ENCODE results near the gene RARB.

RARB gene

DNA sequence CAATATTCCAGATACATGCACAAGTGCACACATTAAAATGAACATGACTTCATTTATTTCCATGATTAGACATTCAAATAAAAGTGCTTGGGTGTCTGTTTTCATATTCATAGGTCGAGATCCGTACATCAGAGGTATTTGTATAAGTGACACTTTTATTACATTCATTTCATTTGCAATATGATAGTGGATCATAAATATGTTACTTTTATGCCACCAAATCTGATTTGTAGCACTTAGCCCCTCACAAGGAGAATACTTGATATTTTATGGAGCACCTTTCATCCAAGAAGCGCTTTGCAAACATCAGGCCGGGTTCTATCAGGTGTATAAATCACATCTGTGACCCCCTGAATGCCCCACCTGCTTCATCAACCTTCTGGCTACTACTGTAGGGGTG lies 136.0 kb downstream of the RARB start:
- TF ChIP-seq, protein P1, sequence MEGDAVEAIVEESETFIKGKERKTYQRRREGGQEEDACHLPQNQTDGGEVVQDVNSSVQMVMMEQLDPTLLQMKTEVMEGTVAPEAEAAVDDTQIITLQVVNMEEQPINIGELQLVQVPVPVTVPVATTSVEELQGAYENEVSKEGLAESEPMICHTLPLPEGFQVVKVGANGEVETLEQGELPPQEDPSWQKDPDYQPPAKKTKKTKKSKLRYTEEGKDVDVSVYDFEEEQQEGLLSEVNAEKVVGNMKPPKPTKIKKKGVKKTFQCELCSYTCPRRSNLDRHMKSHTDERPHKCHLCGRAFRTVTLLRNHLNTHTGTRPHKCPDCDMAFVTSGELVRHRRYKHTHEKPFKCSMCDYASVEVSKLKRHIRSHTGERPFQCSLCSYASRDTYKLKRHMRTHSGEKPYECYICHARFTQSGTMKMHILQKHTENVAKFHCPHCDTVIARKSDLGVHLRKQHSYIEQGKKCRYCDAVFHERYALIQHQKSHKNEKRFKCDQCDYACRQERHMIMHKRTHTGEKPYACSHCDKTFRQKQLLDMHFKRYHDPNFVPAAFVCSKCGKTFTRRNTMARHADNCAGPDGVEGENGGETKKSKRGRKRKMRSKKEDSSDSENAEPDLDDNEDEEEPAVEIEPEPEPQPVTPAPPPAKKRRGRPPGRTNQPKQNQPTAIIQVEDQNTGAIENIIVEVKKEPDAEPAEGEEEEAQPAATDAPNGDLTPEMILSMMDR (IDR thresholded peaks at IDR 0.05; ENCODE audit: low read depth, low read length), result no peak
- H3K4me3 ChIP-seq (ENCODE audit: low read depth, low read length), result no peak overlapping the region
- DNase-seq (ENCODE audit: low read depth, low spot score), result no peak
- in situ Hi-C loops (cut with HindIII; ENCODE audit: low sequenced_read_pairs), result no loop called here

DNA sequence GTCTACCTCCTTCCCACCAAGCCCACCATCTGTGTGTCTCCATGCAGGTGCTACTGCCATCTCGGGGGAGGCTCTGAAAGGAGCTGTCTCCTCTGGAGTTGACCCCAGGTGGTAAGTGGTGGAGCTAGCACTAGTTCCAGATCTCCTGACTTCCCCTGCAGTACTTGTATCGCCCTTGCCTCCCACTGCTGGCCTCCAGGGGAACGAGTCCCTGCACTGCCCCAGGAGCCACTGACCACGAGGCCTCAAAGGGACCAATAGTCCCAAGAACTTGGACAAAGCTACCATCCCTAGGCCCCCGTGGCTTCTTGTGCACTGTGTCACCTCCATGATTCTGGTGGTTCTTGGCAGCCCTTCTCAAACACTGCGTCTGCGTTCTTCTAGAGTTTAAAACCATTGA lies 137.7 kb downstream of the RARB start:
- no peak overlapping the region for H3K4me3 ChIP-seq (ENCODE audit: low read depth, low read length)
- no peak for DNase-seq (ENCODE audit: low read depth, low spot score)
- TF ChIP-seq, protein P1 (IDR thresholded peaks at IDR 0.05; ENCODE audit: low read depth, low read length), result no peak
- in situ Hi-C loops (cut with HindIII; ENCODE audit: low sequenced_read_pairs), result no loop called here

DNA sequence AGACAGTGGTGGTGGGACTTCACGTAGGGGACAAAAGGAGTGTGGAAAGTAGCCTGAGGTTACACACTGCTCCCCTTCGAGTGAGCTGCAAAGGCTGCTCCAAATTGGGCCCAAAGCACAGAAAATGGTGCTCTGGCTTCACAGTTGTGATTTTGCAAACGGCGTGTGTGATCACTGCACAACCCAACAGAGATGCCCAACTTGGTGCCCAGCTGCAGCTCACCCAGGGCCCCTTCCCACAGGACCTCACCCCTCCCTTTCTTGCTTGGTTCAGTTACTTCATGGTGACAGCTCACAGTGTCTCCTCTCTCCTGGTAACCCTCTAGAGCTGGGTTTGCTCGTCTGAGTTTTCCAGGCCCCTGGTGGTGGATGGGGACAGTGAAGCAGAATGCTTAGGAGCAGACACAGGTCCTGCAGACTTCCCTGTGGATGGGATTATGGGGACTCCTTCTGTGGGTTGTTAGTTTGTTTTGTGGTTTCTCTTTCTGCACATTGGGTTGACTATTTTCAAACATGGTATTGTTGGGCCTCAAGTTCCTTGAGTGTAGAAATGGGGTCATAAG lies 138.4 kb downstream of the RARB start:
- H3K4me3 ChIP-seq (ENCODE audit: low read depth, low read length), result no peak overlapping the region
- in situ Hi-C loops (cut with HindIII; ENCODE audit: low sequenced_read_pairs), result no loop called here
- DNase-seq (ENCODE audit: low read depth, low spot score), result no peak
- TF ChIP-seq, protein P1 (IDR thresholded peaks at IDR 0.05; ENCODE audit: low read depth, low read length), result peak; percentile 18

DNA sequence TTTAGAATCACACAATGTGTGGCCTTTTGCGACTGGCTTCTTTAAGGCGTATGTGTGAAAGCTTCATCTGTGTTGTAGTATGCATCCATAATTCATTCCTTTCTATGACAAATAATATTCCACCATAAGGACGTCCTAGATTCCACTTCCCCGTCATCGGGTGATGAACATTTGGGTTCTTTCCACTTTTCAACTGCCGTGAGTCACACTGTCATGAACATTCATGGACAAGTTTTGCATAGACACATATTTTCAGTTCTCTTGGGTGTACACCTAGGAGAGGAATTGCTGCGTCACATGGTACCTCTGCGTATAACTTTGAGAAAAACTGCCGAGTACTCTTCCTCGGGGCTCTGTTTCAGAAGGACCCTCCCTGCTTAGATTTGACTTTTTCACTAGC lies 139.3 kb downstream of the RARB start:
- DNase-seq (ENCODE audit: low read depth, low spot score), result no peak
- H3K4me3 ChIP-seq (ENCODE audit: low read depth, low read length), result no peak overlapping the region
- in situ Hi-C loops (cut with HindIII; ENCODE audit: low sequenced_read_pairs), result no loop called here
- TF ChIP-seq, protein P1 (IDR thresholded peaks at IDR 0.05; ENCODE audit: low read depth, low read length), result no peak

DNA sequence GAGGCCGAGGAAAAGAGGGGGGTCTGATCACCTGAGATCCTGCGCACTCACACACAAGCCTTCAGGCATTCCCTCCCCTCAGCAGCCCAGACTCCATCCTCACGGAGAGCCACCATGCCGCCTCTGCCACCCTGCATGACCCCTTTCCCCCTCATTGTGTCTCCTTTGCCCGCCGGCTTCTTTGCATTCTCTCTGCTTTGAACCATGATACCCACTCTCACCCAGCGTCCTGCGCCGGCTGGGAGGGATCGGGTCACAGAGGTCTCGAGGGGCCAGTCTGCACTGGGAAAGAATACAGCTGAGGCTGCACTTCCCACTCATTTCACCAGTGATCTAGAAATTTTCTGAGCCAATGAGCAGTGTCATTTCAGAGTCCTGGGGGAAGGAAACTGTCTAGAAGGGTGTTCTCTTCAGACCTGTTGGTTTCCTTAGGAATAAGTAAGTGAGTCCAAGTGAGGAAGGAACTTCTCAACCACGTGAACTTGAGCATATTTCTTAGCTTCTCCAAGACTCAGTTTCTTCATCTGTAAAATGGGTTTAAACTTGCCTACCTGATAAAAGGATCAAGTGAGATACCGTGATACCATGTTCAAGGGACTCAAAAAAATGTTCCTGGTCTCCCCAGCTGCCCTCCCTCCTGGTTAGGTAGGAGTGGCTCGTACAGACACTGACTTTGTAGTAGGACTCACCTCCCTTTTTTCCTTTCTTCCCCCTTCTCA lies 139.9 kb downstream of the RARB start:
- DNase-seq (ENCODE audit: low read depth, low spot score), result no peak
- in situ Hi-C loops (cut with HindIII; ENCODE audit: low sequenced_read_pairs), result no loop called here
- no peak overlapping the region for H3K4me3 ChIP-seq (ENCODE audit: low read depth, low read length)
- TF ChIP-seq, protein P1 (IDR thresholded peaks at IDR 0.05; ENCODE audit: low read depth, low read length), result no peak

DNA sequence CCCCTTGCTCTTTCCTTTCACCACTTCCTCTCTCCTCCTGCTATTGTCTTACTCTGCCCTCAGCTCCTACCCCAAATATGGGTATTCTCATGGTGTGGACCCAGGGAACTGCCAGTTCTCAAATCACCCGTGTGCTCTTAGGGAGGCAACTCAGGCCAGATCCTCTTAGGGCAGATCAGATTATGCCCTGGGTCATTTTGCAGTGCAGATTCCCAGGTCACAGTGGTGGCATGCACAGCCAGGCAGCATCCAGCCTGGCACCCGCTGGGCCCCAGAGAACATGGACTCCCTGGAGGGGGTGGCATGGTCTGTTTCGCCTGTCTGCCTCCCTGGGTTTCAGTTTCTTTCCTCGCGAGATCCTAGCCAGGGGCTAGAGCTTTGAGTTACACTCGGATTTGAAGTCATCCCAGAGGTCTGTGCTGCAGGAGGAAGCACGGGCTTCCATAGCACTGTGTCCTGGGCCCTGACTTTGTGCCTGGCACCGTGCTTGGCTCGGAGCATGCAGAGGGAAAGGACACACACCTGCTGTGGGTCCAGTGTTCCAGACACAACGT lies 140.5 kb downstream of the RARB start:
- in situ Hi-C loops (cut with HindIII; ENCODE audit: low sequenced_read_pairs), result no loop called here
- TF ChIP-seq, protein P1 (IDR thresholded peaks at IDR 0.05; ENCODE audit: low read depth, low read length), result no peak
- H3K4me3 ChIP-seq (ENCODE audit: low read depth, low read length), result no peak overlapping the region
- no peak for DNase-seq (ENCODE audit: low read depth, low spot score)
